IMR-90 (cell line): ENCODE data around the gene SPDYE2B.
"Not testable (repeated sequence)": the region's sequence is repeated elsewhere in the genome, so short reads cannot be mapped to it uniquely, and the experiment has no call there.

Experiments used
- CHD1 ChIP-seq: IDR thresholded peaks from 2 replicates; pipeline ENCODE4 v1.6.1; 2012; ENCODE audit warnings: low read depth, low read length, improper control_type of control experiment
- TF ChIP-seq, protein P1 (sequence below): conservative IDR thresholded peaks from 2 replicates; pipeline ENCODE4 v1.5.1; 2012; ENCODE audit warnings: mild to moderate bottlenecking, low read depth, low read length, improper control_type of control experiment

DNA sequence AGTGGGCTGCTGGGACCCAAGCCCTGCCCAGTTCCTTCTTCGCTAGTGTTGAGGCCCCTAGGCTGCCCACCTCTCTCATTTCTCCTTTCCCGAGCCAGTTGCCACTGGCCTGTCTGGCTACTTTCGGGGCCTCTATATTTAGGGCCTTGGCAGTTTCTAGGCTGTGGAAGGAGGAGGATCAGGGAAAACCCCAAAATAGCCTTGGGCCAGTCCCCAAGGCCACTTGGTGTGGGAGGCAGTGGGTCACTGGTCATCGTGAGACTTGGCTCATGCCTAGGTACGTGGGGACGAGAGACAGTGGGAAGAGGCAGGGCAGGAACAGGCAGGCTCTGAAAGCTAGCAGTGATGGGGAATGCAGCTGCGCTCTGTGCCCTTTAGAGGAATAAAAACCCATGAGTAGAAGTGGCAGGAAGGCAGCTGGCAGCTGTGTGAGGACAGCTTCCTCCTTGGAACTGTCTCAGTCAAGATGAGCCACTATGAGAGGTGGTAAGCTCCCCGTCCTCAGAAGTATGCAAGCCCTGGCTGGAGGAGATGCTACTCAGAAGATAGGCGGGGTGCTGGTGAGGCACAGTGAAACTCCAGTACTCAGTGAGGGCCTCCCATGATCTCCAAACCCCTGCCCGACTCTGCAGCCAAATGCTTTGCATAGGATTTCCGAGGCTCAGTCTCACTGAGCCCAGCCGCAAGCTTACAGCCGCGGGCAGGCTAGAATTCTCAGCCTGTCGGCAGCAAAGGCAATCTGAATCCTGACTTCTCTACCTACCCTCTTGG, 36.4 kb upstream of the SPDYE2B start:
- not testable (repeated sequence) for TF ChIP-seq CHD1
- TF ChIP-seq, protein P1, sequence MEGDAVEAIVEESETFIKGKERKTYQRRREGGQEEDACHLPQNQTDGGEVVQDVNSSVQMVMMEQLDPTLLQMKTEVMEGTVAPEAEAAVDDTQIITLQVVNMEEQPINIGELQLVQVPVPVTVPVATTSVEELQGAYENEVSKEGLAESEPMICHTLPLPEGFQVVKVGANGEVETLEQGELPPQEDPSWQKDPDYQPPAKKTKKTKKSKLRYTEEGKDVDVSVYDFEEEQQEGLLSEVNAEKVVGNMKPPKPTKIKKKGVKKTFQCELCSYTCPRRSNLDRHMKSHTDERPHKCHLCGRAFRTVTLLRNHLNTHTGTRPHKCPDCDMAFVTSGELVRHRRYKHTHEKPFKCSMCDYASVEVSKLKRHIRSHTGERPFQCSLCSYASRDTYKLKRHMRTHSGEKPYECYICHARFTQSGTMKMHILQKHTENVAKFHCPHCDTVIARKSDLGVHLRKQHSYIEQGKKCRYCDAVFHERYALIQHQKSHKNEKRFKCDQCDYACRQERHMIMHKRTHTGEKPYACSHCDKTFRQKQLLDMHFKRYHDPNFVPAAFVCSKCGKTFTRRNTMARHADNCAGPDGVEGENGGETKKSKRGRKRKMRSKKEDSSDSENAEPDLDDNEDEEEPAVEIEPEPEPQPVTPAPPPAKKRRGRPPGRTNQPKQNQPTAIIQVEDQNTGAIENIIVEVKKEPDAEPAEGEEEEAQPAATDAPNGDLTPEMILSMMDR: not testable (repeated sequence)
